HG03571 (cell line): Measurements from ENCODE around the gene APOA1.
A peak's percentile ranks its signal among the peaks of the same experiment; 100 is the strongest.

Experiments used
- ATAC-seq: cut with Tn5 transposase; IDR thresholded peaks from one replicate; pipeline ENCODE4 v1.9.1; 2021; ENCODE audit not compliant: unreplicated experiment

APOA1 gene

GRCh38 chr11:116859175-116859574 is 21.8 kb upstream of the APOA1 start:
- no peak for ATAC-seq

GRCh38 chr11:116857936-116858335 is 20.5 kb upstream of the APOA1 start:
- ATAC-seq = no peak

DNA sequence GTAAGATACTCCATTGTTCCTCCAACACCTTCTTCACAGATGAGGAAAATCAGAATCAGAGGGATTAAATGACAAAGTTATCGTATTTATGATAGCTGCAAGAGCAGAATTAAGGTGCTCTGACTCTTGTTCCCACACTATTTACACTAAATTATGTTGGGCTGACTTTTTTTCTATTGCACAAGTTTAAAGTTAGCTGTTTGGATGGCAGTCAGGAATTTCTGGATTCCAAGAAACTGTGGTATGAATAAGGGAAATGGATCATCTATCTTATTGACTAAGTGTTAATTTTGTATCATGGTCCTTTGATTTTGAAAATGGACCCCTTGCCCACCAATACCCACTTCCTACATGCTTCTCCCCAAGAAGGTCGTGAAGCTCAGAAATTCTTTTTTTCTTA is 19.9 kb upstream of the APOA1 start:
- no peak for ATAC-seq

DNA sequence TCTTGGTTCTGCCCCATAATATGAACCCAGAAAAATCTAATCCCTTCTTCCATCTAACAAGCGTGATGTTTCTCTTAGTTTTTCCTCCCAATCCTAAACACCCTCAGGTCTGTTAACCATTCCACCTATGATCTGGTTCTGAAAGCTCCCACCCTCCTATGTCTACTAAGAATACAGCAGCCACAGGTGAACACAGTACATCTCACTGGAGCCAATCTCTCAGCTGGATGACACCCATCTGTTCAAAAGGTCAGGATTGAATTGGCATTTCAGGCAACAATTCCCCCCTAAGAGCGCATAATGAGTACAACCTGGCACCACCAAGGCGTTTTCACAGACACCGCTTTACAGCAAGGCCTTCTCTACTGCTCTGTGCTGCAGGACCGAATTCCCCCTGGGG is 19.0 kb upstream of the APOA1 start:
- no peak for ATAC-seq

DNA sequence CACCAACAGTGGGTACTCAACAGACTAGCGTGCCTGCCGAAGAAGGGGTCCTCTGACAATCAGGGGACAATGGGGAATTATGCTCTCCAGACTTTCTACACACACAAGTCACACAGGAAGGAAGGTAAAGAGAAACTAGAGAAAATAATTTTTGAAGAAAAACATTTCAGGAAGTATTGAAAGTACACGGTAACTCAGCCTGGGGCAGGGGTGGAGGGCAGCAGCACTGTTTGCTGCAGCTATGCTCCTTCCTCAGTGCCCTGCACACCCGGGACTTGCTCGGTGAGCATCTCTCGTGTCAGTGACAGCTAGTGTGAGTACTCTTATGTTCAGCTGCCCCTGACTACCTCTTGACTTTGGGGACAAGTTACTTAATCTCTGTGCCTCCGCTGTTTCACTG is 18.0 kb upstream of the APOA1 start:
- no peak for ATAC-seq

DNA sequence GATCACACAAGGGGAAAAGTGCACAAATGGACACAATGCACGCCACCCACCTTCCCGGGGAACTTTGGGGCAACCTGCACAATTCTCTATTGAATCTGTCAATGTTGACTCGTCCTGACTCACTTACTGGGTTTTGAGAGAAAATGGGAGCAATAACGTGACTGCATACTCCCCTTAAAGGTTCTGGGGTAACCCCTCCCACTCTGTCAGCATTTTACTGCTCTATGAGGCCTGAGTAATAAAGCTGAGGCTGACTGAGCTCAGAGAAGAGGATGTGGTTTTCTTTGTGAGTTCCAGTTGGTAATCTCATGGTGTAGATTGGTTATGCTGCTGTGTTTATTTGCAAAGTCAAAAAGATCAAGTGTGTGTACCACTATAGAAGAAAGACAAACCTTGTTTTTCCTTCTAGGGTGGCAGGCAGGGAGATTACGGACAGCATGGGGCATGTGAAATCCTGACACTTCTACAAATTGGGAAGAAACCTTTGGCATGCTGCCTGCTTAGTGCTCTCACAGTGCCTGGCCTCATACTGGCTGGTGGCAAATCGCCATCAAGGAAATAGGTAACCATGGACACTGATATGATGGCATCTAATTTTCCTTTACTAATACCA is 16.1 kb upstream of the APOA1 start:
- peak; percentile 95 for ATAC-seq

GRCh38 chr11:116852261-116853031 is 15.0 kb upstream of the APOA1 start:
- no peak for ATAC-seq

GRCh38 chr11:116851626-116852025 is 14.2 kb upstream of the APOA1 start:
- ATAC-seq = no peak

DNA sequence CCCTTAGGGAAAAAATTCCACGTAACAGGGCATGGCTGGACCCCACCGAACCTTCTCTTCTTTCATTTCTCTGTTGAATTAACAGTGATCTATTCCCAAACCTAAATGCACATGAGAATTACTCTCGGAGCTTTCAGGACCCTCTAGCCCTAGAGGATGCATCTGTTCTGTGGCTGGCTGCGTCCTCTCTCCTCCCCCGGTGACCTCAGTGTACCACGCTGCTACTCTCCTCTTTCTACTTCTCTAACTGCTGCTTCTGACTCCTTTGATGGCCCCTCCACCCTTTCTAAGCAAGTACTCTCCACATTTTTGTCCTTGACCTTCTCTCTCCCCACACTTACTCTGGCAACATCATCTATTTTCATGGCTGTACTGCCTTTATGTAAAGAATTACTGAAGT is 12.1 kb upstream of the APOA1 start:
- ATAC-seq = no peak

DNA sequence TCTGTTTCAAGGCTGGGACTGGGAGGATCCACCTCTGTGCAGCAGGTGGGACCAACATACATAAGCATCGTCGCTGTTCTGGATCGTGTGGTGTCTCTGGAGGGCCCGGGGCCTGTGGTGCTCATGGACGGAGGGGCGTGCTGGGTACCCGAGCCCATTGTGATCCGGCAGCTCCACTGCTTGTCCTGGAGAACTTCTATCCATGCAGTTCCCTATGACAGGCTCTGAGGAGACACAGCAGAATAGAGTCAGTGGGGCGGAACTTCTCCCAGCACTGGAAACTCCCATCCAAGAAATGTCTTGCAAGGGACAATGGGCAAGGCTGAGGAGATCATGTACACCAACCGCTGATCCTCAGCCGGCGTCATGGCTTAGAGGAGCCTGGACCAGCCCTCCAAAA is 11.6 kb upstream of the APOA1 start:
- ATAC-seq = no peak

- ATAC-seq = no peak
Observed at GRCh38 chr11:116847612-116848011, 10.2 kb upstream of the APOA1 start.

- no peak for ATAC-seq
Observed at GRCh38 chr11:116844722-116845121, 7.3 kb upstream of the APOA1 start.

DNA sequence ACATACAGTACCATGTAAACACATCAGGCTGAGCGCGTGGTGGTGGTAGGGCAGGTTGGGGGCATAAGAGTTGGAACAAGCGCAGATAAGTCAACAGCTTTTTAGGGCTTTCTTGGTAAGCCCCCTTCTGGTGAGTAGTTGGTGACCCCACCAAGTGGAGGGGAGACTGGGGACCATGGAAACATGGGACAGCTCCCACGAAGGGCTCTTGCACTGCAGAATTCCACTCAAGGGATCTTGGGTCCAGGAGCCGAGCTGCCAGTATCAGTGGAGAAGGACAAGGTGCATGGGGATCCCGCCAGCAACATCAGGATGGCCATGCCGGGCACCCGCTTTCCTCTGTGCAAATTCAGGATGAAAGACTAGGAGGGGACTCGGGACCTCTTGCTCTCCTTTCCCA is 6.2 kb upstream of the APOA1 start:
- no peak for ATAC-seq

DNA sequence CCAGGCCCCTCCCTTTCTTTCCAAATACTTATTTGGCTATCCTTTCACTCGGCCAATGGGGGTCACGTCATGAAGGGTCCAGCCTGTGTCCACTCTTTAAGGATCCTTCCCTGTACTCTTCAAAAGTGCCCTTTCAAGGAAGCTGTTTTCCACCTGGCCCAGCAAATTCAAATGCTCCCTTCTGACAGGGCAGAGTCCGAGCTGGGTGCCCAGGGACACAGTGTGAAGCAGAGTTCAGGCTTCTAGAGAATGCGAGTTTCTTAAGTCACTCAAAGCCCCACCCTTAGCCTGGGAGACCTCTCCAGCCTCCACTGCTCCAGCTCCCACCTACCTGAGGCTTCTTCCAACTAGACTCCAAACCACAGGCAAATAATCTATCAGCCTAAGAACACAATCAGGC is 5.5 kb upstream of the APOA1 start:
- ATAC-seq = no peak

- no peak for ATAC-seq
Observed at GRCh38 chr11:116842117-116842516, 4.7 kb upstream of the APOA1 start.

GRCh38 chr11:116840746-116841296 is 3.4 kb upstream of the APOA1 start:
- no peak for ATAC-seq

DNA sequence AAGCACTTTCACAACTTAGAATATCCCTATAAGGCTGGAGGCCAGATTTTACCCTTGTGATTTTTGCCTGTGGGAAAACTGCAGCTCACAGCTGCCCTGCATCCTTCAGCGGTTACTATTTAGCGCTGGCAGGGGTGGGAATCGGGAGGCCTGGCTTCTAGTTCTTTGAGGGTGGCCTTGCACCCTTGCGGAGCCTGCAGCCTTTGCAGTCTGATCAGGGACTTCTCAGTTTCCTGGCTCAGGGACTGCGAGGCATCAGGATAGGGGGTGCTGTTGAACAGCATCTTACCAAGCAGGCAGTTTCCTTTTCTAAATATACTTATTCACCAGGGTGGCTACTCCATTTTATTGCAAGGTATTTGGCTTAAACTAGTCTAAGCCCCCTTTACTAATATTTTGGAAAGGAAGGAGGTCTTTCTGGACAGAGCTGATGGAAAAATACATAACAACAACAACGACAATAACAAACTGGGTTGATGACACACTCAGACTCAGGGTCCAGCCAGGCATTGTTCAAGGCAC is 2.9 kb upstream of the APOA1 start:
- no peak for ATAC-seq

DNA sequence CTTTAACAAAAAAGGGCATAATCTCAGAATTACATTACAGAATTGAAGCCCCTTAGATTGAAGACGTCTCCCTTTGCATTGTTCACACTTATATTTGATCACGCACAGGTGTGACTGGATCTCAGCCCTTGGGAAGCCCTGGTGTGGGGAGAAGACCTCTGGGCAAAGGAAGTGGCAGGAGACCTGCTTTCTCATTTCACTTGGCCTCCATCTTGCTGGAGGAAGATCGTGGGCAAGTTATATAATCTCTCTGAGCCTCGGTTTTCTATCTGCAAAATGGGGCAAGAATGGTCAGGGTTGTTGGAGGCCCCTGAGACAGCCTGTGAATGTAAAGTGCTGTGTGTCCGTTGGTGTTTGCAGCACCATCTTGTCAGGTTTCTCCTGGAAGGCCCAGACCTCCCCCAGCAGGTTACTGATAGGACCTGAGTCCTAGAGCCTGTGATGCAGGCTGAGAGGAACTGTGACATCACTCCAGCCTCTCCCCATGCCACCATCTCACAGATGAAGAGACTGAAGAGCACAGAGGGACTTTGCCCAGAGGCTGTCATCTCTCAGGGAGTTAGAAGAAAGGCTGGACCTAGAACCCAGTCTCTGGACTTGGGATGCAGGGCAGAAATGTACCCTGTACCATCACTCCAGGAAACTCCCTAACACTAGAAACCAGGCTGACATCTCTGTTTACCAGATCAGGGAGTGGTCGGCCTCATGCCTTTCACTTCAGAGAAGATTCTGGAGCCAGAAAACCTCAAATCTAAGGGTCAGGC is 1.1 kb upstream of the APOA1 start:
- ATAC-seq = no peak

DNA sequence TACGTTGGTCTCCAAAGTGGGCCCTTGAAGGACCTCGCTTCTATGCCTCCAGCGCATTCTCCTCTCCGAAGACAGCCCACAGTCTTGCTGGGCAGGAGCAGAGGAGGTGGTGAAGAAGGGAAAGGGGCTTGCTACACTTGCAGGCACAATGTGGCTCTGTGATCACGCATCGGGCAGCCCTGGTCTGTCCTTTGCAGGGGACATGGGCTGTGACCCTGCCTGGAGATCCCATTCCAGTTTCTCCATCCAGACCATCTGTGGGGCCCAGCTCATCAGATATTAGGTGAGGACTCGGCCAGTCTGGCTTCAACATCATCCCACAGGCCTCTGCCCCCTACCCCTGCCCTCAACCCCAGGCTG is 810 bp downstream of the APOA1 start:
- no peak for ATAC-seq

DNA sequence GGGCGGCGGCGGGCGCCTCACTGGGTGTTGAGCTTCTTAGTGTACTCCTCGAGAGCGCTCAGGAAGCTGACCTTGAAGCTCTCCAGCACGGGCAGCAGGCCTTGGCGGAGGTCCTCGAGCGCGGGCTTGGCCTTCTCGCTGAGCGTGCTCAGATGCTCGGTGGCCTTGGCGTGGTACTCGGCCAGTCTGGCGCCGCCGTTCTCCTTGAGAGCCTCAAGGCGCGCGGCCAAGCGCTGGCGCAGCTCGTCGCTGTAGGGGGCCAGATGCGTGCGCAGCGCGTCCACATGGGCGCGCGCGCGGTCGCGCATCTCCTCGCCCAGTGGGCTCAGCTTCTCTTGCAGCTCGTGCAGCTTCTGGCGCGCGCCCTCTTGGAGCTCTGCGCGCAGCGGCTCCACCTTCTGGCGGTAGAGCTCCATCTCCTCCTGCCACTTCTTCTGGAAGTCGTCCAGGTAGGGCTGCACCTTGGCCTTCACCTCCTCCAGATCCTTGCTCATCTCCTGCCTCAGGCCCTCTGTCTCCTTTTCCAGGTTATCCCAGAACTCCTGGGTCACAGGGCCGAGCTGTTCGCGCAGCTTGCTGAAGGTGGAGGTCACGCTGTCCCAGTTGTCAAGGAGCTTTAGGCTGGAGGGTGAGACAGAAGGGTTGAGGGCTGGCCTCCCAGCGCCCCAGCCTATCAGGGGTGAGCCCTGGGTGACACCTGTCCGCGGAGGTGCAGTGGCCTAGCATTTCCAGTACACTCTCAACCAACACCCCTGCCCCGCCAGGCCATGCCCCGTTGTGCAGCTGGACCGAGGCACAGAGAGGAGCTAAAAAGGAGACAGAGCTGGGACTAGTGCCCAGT is 1.4 kb downstream of the APOA1 start:
- ATAC-seq = peak; percentile 82
